Posterior vena cava (tissue), 2 donors: ENCODE measurements around the gene APOC3. TPM values are rescaled to one million over a fixed set of nuclear protein-coding genes. Genes with fewer than 3 reads are reported as not detected.

Source experiments
- DNase-seq: peaks from one replicate; pipeline ENCODE4 v3.0.0-alpha.2; 2020; ENCODE audit warnings: low spot score
- intact Hi-C, 2 donors: fragments of 100-400 bp; cut with DNase I; formaldehyde crosslinking; loops; one replicate each; pipeline versions ENCODE4 v1.14.1 to v1.14.2; 2022 to 2023
- total RNA-seq, 2 donors: library from RNA; stranded (reverse); fragmentation: NEBNext Ultra II Directional; extraction: Animal tissue kit (Norgen Biotek cat#: 25700); gene quantifications; one replicate each; pipeline ENCODE4 v1.2.1, GENCODE V29; 2021
- donor health status: DM: yes; HTN: yes; CAD: no.
- donor health status: DM: yes; HTN: yes; CAD: no.

The APOC3 gene
- total RNA-seq, 2 donors from 2014 or later = not detected

GRCh38 chr11:116826751-116827431 is 2.8 kb upstream of the APOC3 start:
- DNase-seq = peak; percentile 77
- intact Hi-C loops = no loop called here

- intact Hi-C loops = no loop called here
These were observed 2.2 kb upstream of the APOC3 start for GRCh38 chr11:116827461-116827860.

GRCh38 chr11:116828632-116829524 is 829 bp upstream of the APOC3 start:
- intact Hi-C loops = no loop called here
- DNase-seq = no peak

More at GRCh38 chr11:116827461-116827860, 2.2 kb upstream of the APOC3 start:
- no peak for DNase-seq

- no peak for DNase-seq
- intact Hi-C loops = loop anchor here in 1 of 2 donors (5.0 kb wide), 1 partner anchor 38 kb away; the partner anchor contains the start of gene APOA5
These were observed 641 bp downstream of the APOC3 start for GRCh38 chr11:116830184-116830912.

- peak; percentile 25 for DNase-seq
These were observed 2.2 kb downstream of the APOC3 start for GRCh38 chr11:116831790-116832349.

GRCh38 chr11:116832350-116833290 is 2.9 kb downstream of the APOC3 start:
- peak; percentile 65 for DNase-seq

More at GRCh38 chr11:116831790-116832349, 2.2 kb downstream of the APOC3 start:
- intact Hi-C loops = loop anchor here in 1 of 2 donors (5.0 kb wide), 1 partner anchor 40 kb away; the partner anchor contains the start of gene APOA5

GRCh38 chr11:116833491-116833815 is 3.7 kb downstream of the APOC3 start:
- peak; percentile 67 for DNase-seq
- intact Hi-C loops = loop anchor here in 1 of 2 donors (5.0 kb wide), 1 partner anchor 41 kb away; the partner anchor contains the start of gene APOA5

More at GRCh38 chr11:116832350-116833290, 2.9 kb downstream of the APOC3 start:
- intact Hi-C loops = loop anchor here in 1 of 2 donors (5.0 kb wide), 1 partner anchor 40 kb away; the partner anchor contains the start of gene APOA5

- intact Hi-C loops = loop anchor here in 1 of 2 donors (5.0 kb wide), 1 partner anchor 42 kb away; the partner anchor contains the start of gene APOA5
These were observed 4.3 kb downstream of the APOC3 start for GRCh38 chr11:116833816-116834534.

GRCh38 chr11:116834535-116835041 is 4.9 kb downstream of the APOC3 start:
- peak; percentile 45 for DNase-seq
- intact Hi-C loops = loop anchor here in 1 of 2 donors (5.0 kb wide), 1 partner anchor 42 kb away; the partner anchor contains the start of gene APOA5

More at GRCh38 chr11:116833816-116834534, 4.3 kb downstream of the APOC3 start:
- peak; percentile 29 for DNase-seq

GRCh38 chr11:116835042-116835772 is 5.5 kb downstream of the APOC3 start:
- no peak for DNase-seq
- intact Hi-C loops = no loop called here

GRCh38 chr11:116835791-116836631 is 6.3 kb downstream of the APOC3 start:
- intact Hi-C loops = no loop called here
- DNase-seq = peak; percentile 95

GRCh38 chr11:116836632-116836991 is 6.9 kb downstream of the APOC3 start:
- intact Hi-C loops = no loop called here

GRCh38 chr11:116837231-116838091 is 7.8 kb downstream of the APOC3 start, which contains the start of gene APOA1:
APOA1 (minus strand) TSS chr11:116837622; CDS start chr11:116837387, 235 bp downstream.
- intact Hi-C loops = no loop called here
- no peak for DNase-seq

More at GRCh38 chr11:116836632-116836991, 6.9 kb downstream of the APOC3 start:
- DNase-seq = no peak

GRCh38 chr11:116838321-116839084 is 8.8 kb downstream of the APOC3 start:
- intact Hi-C loops = no loop called here

More at GRCh38 chr11:116838321-116839084, 8.8 kb downstream of the APOC3 start:
- DNase-seq = no peak
